ENCODE measurements around the gene DMXL1.

Gene DMXL1

DNA sequence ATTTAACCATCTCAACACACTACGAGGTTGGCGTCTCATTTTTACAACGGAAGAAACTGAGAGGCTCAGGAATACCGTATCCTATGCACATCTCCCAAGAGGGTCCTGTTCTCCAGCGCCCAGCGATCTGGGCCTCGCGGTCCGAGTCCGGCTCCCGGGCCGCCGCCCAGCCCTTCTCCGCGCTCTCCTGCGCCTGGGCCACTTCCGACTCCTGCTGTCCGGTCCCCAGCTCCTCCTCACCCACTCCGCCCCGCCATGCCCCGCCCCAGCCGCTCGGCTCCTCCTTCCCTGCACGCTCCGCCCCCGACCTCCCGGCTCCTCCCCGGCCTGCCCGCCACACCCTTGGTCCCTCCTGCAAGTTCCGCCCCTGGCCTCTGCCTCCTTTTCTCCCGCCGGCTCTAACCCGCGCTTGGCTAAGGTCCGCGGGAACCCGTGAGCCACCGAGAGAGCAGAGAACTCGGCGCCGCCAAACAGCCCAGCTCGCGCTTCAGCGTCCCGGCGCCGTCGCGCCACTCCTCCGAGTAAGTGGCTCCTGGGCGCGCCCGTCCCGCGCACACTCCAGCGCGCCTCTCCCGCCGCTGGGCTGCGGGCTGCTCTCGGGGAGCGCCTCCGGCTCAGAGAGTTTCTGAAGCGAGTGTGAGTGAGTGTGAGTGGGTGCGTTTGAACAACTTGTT, 197.6 kb downstream of the DMXL1 start:
- in situ Hi-C loops (cut with MboI; ENCODE audit: low sequenced_read_pairs): no loop called here

GRCh38 chr5:119269061-119269944, 198.4 kb downstream of the DMXL1 start:
- in situ Hi-C loops (cut with MboI; ENCODE audit: low sequenced_read_pairs): no loop called here

GRCh38 chr5:119270121-119270565, 199.3 kb downstream of the DMXL1 start:
- in situ Hi-C loops (cut with MboI; ENCODE audit: low sequenced_read_pairs): no loop called here

DNA sequence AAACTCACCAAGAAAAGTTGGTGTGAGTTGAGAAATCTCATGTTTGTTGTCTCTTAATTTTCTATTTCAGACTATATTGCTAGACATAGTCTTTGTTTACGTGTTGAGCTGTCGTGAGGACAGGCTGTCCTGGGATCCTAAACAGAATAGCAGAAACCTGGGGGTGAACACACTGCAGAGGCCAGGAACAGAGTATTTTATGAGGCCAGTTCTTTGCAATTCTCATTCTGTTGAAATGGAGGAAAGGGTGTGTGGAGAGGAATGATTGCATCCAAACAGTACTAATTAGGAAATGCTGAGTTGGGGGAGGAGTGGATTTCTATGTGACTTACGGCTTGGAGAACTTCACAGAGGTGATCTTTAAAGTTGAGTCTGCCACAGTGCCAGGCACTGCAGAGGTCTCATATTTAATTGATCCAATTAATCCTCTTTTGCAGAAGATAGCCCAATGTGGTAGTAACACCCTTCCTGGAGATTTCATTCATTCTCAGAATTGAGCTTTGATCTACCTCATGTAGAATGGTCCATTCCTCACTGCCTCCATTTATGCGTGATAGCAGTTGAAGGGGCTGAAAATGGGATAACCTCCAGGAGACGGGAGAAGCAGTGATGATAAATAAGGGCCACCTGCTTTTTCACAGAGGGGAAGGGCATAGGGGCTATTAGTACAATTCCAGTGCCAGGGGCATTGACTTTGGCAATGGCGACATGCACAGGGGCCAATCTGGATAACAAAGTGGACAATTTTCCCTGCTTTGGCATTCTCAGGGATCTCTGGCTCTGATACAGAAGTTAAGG, 200.3 kb downstream of the DMXL1 start:
- in situ Hi-C loops (cut with MboI; ENCODE audit: low sequenced_read_pairs): no loop called here

GRCh38 chr5:119271758-119272730, 201.2 kb downstream of the DMXL1 start:
- in situ Hi-C loops (cut with MboI; ENCODE audit: low sequenced_read_pairs): no loop called here

DNA sequence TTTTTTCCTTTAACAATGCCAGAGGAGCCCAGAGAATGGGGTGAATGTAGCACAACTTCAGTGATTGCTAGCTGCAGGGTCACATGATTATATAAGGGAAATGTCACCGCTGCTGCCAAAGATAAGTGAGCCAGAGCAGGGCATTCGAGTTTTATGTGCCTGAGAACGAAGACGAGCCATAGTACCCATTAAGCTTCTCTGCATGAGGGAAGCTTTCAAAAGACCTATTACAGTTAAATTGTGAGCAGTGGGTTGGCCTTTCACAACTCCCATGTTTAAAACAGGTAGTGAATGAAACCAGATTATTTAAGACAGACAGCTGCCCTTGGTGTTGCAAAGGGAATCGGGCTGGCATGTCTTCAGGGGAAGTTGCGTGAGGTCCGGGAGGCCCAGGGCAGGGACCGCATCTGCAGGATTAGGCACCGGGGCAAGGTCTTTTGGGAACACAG, 202.5 kb downstream of the DMXL1 start:
- in situ Hi-C loops (cut with MboI; ENCODE audit: low sequenced_read_pairs): no loop called here

- in situ Hi-C loops (cut with MboI; ENCODE audit: low sequenced_read_pairs): no loop called here
Observed at GRCh38 chr5:119274030-119274766, 203.3 kb downstream of the DMXL1 start.

DNA sequence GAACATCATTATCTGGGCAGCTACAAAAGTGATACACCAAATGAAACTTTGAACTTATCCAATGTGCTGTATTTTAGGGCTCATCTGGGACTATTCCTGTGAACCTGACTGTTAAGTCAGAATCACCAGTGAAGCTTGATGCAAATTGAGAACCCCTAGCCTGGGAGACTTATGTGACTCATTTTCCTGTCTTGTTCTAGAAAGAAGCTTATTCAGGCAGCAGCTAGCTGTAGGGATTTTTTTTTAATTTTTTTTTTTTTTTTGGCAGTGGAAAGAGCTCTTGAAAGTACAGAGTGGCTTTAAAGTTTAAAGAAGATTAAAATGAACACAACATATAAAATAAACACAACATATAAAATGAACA, 203.9 kb downstream of the DMXL1 start:
- in situ Hi-C loops (cut with MboI; ENCODE audit: low sequenced_read_pairs): no loop called here

- in situ Hi-C loops (cut with MboI; ENCODE audit: low sequenced_read_pairs): no loop called here
Observed at GRCh38 chr5:119275146-119275545, 204.3 kb downstream of the DMXL1 start.

GRCh38 chr5:119275601-119276173, 204.8 kb downstream of the DMXL1 start:
- in situ Hi-C loops (cut with MboI; ENCODE audit: low sequenced_read_pairs): no loop called here

DNA sequence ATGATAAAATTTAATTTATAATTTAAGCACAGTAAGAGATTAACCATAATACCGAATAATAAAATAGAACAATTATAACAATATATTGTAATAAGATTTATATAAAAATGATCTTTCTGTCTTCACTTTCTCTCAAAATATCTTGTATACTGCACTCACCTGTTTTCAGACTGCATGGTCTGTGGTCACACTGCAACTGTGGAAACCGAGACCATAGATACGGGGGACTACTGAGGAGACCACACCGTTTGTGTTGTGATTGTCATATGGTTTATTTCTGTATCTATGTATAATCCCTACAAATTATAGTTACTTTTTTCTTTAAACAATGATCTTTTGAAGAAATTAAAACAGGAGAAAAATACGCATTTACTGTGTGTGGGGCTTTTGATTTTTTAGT, 206.1 kb downstream of the DMXL1 start:
- in situ Hi-C loops (cut with MboI; ENCODE audit: low sequenced_read_pairs): no loop called here

DNA sequence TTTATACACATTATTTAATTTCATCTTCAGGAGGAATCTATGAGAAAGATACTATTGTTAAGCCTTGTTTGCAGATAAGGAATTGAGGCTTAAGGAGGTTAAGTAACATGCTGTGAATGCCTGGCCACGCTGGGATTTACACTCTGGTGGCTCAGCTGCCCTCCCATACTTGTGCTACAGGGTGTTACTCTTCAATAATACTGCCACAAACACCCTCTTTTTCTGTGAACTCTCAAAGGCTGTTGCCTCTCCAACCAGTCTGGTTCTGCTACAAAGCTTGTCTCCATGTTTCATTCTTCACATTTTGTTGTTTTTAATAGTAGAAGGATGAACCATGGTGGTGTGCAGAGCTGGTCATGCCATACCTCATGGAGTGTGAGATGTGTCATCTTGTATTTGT, 208.2 kb downstream of the DMXL1 start:
- in situ Hi-C loops (cut with MboI; ENCODE audit: low sequenced_read_pairs): no loop called here

DNA sequence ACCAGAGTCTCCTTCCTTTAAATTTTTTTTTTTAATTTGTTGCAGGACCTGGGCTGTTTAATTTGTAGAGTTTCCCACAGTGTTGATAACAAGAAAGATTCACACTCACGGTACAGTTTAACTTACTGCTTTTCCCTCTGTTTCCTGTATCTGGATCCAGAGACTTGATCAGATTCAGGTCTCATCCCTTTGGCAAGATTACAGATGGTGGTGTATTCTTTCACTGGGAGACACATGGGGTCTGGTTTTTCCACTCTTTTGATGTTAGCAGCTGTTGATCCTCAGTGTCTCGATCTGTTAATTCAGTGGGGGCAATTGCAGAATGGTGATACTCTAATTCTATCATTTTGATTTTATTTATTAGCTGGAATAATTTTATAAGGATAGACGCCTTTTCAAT, 209.5 kb downstream of the DMXL1 start:
- in situ Hi-C loops (cut with MboI; ENCODE audit: low sequenced_read_pairs): no loop called here

GRCh38 chr5:119282628-119283027, 211.7 kb downstream of the DMXL1 start:
- in situ Hi-C loops (cut with MboI; ENCODE audit: low sequenced_read_pairs): no loop called here

DNA sequence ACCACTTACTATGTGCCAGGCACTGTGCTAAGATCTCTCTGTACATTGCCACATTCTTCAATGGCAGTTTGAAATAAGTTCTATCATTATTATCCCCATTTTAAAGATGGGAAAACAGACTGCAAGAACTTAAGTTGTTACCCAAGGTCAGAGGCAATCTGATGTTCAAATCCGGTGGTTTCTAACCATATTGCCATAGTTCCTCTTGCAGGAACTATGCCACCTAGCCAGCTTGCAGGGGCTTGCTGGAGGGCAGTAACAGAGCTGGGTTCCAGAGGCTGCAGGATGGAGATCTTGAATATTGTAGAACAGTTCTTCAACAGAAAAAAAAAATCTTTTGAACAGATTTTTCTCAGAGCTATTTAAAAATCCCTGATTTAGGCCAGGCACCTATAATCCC, 213.1 kb downstream of the DMXL1 start:
- in situ Hi-C loops (cut with MboI; ENCODE audit: low sequenced_read_pairs): no loop called here

DNA sequence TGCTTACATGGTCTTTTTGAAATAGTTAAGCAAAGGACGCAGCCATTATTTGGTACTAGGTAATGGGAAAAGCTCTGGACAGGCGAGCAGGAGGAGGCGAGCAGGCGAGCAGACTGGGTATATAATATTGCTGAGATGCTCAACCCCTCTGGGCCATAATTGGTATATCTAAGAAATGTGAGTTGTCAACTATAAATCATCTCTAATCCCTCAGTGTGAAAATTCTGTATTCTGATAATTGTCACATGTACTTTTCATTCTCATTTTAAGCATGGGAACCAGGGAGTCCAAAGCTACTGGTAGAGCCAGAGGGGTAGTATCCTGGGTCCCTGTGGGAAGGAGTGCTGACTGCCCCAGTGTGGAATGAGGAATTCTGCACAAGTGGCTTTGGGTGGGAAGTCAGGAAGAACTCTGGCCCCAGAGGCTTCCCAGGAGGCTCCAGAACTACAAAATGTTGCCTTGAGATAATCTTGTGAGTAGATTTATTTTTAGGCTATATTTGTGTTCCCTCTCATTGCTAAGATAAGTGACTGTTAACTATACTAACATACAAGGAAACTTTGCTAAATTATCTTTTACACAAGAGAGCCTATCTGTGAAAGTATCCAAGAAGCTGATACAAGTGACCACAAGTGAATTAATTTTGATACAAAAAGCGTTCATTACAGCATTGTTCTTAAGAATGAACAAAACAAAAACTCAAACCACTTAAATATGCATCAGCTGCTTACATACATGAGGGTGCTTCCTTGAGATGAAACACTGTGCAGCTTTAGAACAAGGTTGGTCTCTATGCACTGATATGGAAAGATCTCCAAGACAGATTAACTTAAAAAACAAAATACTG, 214.4 kb downstream of the DMXL1 start:
- in situ Hi-C loops (cut with MboI; ENCODE audit: low sequenced_read_pairs): no loop called here

GRCh38 chr5:119286511-119287488, 215.9 kb downstream of the DMXL1 start:
- in situ Hi-C loops (cut with MboI; ENCODE audit: low sequenced_read_pairs): no loop called here

Measured in hTERT RPE-1 (cell line).